ENCODE results near the gene GPN2.

GPN2 gene

DNA sequence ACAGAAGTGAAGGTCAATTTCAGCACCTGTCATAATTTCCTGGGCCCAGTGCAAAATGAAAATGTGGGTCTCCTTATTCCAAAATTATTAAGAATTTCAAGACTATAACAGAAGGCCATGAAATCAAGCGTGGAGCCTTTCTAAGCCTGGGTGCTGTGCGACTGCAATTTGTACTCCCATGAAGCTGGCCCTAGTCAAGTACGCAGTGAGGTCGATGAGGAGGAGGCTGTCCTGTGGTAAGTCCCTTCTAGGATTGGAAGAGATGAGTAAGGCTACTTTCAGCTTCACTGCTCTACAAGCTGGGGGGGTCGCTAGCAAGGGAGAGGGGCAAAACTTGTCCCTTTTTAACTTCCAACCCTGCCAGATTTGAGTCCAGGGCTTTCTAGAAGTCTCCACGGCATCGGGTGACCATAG is 31.1 kb upstream of the GPN2 start:
- Histone ChIP-seq H3K9me3 (no peaks in the 10 kb centered on the region), H3K27me3 (no peaks in the 10 kb centered on the region), H3K4me3 (peak overlapping the region; percentile 96), H3K4me1 (peaks cover 21% of the 10 kb centered on the region), H3K27ac (no peak overlapping the region), H3K4me2 (peak overlapping the region; percentile 97), H3K9ac (no peak overlapping the region), H3K36me3 (peaks cover 33% of the 10 kb centered on the region), H4K20me1 (peaks cover 34% of the 10 kb centered on the region)
- TF ChIP-seq Cebpa-rat (IDR thresholded peaks at IDR 0.05), result no peak

DNA sequence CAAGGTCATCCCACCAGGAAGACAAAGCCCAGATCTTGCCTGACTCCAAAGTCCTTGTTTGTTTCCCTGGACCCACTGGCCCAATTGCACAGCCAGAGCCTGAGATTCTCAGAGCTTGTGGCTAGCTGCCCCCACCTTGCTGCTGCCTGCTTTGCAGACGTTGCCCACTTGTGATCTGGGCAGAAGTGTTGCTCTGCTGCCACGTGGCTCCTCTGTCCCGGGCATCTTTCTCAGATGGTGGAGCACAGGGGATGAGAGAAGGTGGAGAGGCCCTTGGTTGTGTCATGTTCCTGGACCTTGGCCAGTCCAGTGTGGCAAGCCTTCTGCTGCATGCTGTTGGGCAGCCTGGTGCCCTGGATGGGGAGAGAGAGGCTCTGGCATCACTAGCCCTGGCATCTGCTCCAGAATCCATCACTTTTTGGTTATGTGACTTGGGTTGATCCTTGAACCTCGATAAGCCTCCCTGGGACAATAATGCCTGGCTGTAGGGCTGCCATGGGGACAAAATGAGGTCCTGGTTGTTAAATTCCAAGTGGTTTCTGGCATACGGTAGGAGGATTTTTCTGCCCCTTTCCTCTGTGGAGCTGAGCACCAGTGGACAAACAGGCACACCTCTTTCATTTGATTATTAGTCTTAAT is 25.2 kb upstream of the GPN2 start:
- no peaks in the 10 kb centered on the region for H4K20me1 ChIP-seq
- H3K36me3 ChIP-seq, result no peaks in the 10 kb centered on the region
- H3K27me3 ChIP-seq, result no peaks in the 10 kb centered on the region
- no peaks in the 10 kb centered on the region for H3K4me1 ChIP-seq
- H3K4me2 ChIP-seq, result no peak overlapping the region
- TF ChIP-seq Cebpa-rat (IDR thresholded peaks at IDR 0.05), result no peak
- H3K4me3 ChIP-seq, result no peak overlapping the region
- no peak overlapping the region for H3K27ac ChIP-seq
- H3K9me3 ChIP-seq, result no peaks in the 10 kb centered on the region
- H3K9ac ChIP-seq, result no peak overlapping the region

DNA sequence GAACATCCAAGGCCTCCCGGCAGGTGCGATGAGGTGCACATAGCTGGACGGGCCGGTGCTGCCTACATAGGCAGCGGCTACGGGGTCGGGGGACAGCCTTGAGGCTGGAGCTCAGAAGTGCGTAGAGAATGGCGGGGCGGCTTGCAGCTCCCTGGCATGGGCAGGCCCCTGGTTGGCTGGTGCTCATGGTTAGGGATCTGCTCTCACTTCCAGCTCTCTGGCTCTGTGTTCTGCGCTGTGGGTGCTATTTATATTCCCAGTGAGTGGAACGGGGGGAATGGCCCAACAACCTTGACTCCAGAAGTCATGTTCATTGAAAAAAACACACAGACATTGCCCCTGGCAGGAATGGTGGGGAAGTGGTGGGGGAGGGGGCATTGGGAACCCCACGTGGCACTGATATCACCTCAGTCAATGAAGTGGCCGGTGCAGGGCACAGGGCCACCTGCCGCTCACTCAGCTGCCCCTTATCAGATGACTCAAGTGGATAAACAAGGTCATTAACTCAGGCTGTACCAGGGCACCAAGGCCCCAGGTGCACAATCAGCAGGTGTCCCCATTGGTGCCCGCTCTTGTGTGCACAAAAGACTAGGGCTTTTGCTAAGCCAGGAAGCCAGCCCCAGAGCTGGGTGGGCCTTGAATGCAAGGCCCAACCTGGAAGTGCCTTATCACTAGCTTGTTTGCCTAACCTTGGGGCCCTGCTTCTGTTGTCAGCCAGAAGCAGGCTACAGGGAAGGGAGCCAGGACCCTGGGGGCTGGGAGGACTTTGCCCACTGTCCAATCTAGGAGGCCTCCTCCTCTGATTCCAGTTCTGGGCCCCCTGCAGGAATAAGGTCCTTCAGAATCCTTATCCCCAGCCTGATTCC is 23.9 kb upstream of the GPN2 start, which contains the start of gene NR0B2:
NR0B2 (minus strand) TSS at position 222 of the 866 bp plus-strand sequence; CDS start at position 187, 35 bp downstream.
- Histone ChIP-seq H3K9ac (no peak within 1 kb of the TSS), H3K27me3 (no peaks in the 10 kb centered on the region), H3K9me3 (no peaks in the 10 kb centered on the region), H4K20me1 (no peaks in the 10 kb centered on the region), H3K27ac (no peak within 1 kb of the TSS), H3K4me2 (no peak within 1 kb of the TSS), H3K4me1 (no peaks in the 10 kb centered on the region), H3K36me3 (no peaks in the 10 kb centered on the region), H3K4me3 (no peak within 1 kb of the TSS)
- no peak for TF ChIP-seq Cebpa-rat (IDR thresholded peaks at IDR 0.05)

DNA sequence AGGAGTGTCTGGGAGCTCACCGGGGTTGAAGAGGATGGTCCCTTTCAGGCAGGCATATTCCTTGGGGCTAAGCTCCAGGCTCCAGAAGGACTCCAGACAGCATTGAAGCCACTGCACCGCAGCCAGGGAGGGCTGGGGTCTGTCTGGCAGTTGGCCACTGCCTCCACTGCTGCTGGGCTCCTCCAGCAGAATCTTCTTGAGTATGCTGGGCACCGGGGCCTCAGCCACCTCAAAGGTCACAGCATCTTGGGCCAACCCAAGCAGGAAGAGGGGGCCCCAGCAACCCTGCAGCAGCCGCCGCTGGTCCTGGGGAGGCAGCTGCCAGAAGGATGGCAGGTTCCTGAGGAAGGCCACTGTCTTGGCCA is 23.3 kb upstream of the GPN2 start:
- Histone ChIP-seq H3K9me3 (no peaks in the 10 kb centered on the region), H3K27me3 (no peaks in the 10 kb centered on the region)
- TF ChIP-seq Cebpa-rat (IDR thresholded peaks at IDR 0.05), result no peak

GRCh38 chr1:26912147-26912490 is 22.0 kb upstream of the GPN2 start:
- no peak overlapping the region for H3K27ac ChIP-seq
- H4K20me1 ChIP-seq, result no peaks in the 10 kb centered on the region
- no peaks in the 10 kb centered on the region for H3K9me3 ChIP-seq
- no peak overlapping the region for H3K9ac ChIP-seq
- peaks cover 1% of the 10 kb centered on the region; the same call in 1 of the 2 replicates for H3K4me1 ChIP-seq
- no peak for TF ChIP-seq Cebpa-rat (IDR thresholded peaks at IDR 0.05)
- no peak overlapping the region for H3K4me3 ChIP-seq
- no peak overlapping the region for H3K4me2 ChIP-seq
- H3K27me3 ChIP-seq, result no peaks in the 10 kb centered on the region
- H3K36me3 ChIP-seq, result no peaks in the 10 kb centered on the region

More for the DNA sequence above, 23.3 kb upstream of the GPN2 start:
- Histone ChIP-seq H3K4me3 (no peak overlapping the region), H3K4me2 (no peak overlapping the region), H3K27ac (no peak overlapping the region), H3K9ac (no peak overlapping the region), H4K20me1 (no peaks in the 10 kb centered on the region), H3K4me1 (no peaks in the 10 kb centered on the region), H3K36me3 (no peaks in the 10 kb centered on the region)

GRCh38 chr1:26911399-26912146 is 21.5 kb upstream of the GPN2 start:
- no peaks in the 10 kb centered on the region for H4K20me1 ChIP-seq
- H3K9me3 ChIP-seq, result no peaks in the 10 kb centered on the region
- TF ChIP-seq Cebpa-rat (IDR thresholded peaks at IDR 0.05), result no peak
- H3K27me3 ChIP-seq, result no peaks in the 10 kb centered on the region
- H3K4me1 ChIP-seq, result peaks cover 6% of the 10 kb centered on the region; the same call in 1 of the 2 replicates
- H3K4me2 ChIP-seq, result no peak overlapping the region
- no peaks in the 10 kb centered on the region for H3K36me3 ChIP-seq
- no peak overlapping the region for H3K4me3 ChIP-seq
- H3K27ac ChIP-seq, result no peak overlapping the region
- no peak overlapping the region for H3K9ac ChIP-seq

- Histone ChIP-seq H3K27me3 (no peaks in the 10 kb centered on the region), H3K9me3 (no peaks in the 10 kb centered on the region), H3K9ac (no peak overlapping the region), H3K36me3 (no peaks in the 10 kb centered on the region), H3K4me1 (peaks cover 6% of the 10 kb centered on the region; the same call in 1 of the 2 replicates), H3K4me2 (no peak overlapping the region), H3K4me3 (no peak overlapping the region), H4K20me1 (no peaks in the 10 kb centered on the region), H3K27ac (no peak overlapping the region)
- TF ChIP-seq Cebpa-rat (IDR thresholded peaks at IDR 0.05), result no peak
Measured at GRCh38 chr1:26910343-26911160, 20.5 kb upstream of the GPN2 start.

DNA sequence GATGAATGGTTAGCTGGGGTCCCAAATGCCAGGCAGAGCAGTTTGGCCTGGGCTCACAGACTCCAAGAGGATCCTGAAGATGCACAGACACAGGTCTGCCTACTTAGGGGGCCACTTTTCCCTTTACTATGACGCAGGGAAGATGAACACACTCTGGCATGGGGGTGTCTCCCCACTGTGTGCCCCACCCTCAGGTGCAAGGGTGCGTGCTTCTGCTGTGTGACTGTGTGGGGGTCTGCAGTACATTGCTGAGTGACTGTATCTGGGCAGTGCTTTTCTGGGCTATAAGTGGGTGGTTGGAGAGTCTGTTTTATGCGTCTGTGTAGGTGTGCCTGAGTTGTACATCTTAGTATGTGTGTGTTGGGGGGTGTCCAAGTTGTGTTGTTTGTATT is 19.9 kb upstream of the GPN2 start:
- H3K4me2 ChIP-seq, result no peak overlapping the region
- H3K27me3 ChIP-seq, result no peaks in the 10 kb centered on the region
- no peaks in the 10 kb centered on the region for H3K9me3 ChIP-seq
- no peaks in the 10 kb centered on the region for H3K36me3 ChIP-seq
- H3K4me1 ChIP-seq, result peaks cover 6% of the 10 kb centered on the region; the same call in 1 of the 2 replicates
- H3K27ac ChIP-seq, result no peak overlapping the region
- TF ChIP-seq Cebpa-rat (IDR thresholded peaks at IDR 0.05), result no peak
- H4K20me1 ChIP-seq, result no peaks in the 10 kb centered on the region
- H3K4me3 ChIP-seq, result no peak overlapping the region
- no peak overlapping the region for H3K9ac ChIP-seq

All from BLaER1 (cell line).